ENCODE measurements around the gene TLX2. TPM values are rescaled to one million over a fixed set of nuclear protein-coding genes. Genes with fewer than 3 reads are reported as not detected.

Gene TLX2
- total and polyA plus RNA-seq, 2 of the 13 experiments (the other 11 are each of a cell fraction or from before 2014, with no cell fraction given): 0.05 to 0.20 TPM

GRCh38 chr2:74529357-74530238 lies 15.3 kb downstream of the TLX2 start, which contains the start of the genes AUP1 and HTRA2 (continued):
- no peak; the same call in 1 of the 2 replicates for TF ChIP-seq ZSCAN5A (CRISPR knock-in tag; IDR thresholded peaks at IDR 0.05; ENCODE audit: borderline replicate concordance)
- no peak for TF ChIP-seq KDM6A (CRISPR knock-in tag; IDR thresholded peaks at IDR 0.05; ENCODE audit: low read depth)
- TF ChIP-seq TBX3 (IDR thresholded peaks at IDR 0.05; ENCODE audit: borderline replicate concordance): 0 out of 2 replicates have a peak, but pooled peaks have one; percentile 48
- TF ChIP-seq CENPBD1 (CRISPR knock-in tag; IDR thresholded peaks at IDR 0.05; ENCODE audit: borderline replicate concordance, low read depth): peak; percentile 84; the same call in 1 of the 2 replicates
- peak; percentile 99 for TF ChIP-seq YY1 (IDR thresholded peaks at IDR 0.05; ENCODE audit: insufficient read depth, insufficient replicate concordance, low read depth, low read length)
- peak; percentile 49; the same call in 1 of the 2 replicates for TF ChIP-seq JUN (CRISPR knock-in tag; IDR thresholded peaks at IDR 0.05)
- peak; percentile 8; the same call in 1 of the 2 replicates for TF ChIP-seq ZNF337 (CRISPR knock-in tag; IDR thresholded peaks at IDR 0.05; ENCODE audit: borderline replicate concordance, low read depth)
- TF ChIP-seq ZNF850 (CRISPR knock-in tag; conservative IDR thresholded peaks at IDR 0.05): peak; percentile 80
- TF ChIP-seq ZNF552 (CRISPR knock-in tag; IDR thresholded peaks at IDR 0.05; ENCODE audit: borderline replicate concordance): peak; percentile 88; the same call in 1 of the 2 replicates
- TF ChIP-seq ZC3H4 (CRISPR knock-in tag; IDR thresholded peaks at IDR 0.05; ENCODE audit: borderline replicate concordance): 0 out of 2 replicates have a peak, but pooled peaks have one; percentile 3
- no peak for TF ChIP-seq ZNF530 (CRISPR knock-in tag; IDR thresholded peaks at IDR 0.05; ENCODE audit: low read depth)
- no peak for TF ChIP-seq CC2D1A (CRISPR knock-in tag; IDR thresholded peaks at IDR 0.05)
- TF ChIP-seq GZF1 (CRISPR knock-in tag; IDR thresholded peaks at IDR 0.05): 0 out of 2 replicates have a peak, but pooled peaks have one; percentile 59
- no peak for TF ChIP-seq LRRFIP1 (CRISPR knock-in tag; conservative IDR thresholded peaks at IDR 0.05)
- no peak for TF ChIP-seq NCOA1 (CRISPR knock-in tag; IDR thresholded peaks at IDR 0.05)
- TF ChIP-seq ZKSCAN8 (CRISPR knock-in tag; IDR thresholded peaks at IDR 0.05; ENCODE audit: borderline replicate concordance): no peak
- TF ChIP-seq ZNF543 (CRISPR knock-in tag; IDR thresholded peaks at IDR 0.05): peak; percentile 99
- TF ChIP-seq ZNF775 (CRISPR knock-in tag; IDR thresholded peaks at IDR 0.05; ENCODE audit: borderline replicate concordance): no peak; the same call in 1 of the 2 replicates
- peak; percentile 93 for TF ChIP-seq CREB3 (CRISPR knock-in tag; IDR thresholded peaks at IDR 0.05)
- TF ChIP-seq MYNN (CRISPR knock-in tag; IDR thresholded peaks at IDR 0.05; ENCODE audit: low read depth): 0 out of 2 replicates have a peak, but pooled peaks have one; percentile 73
- TF ChIP-seq MAFF (IDR thresholded peaks at IDR 0.05; ENCODE audit: low read depth, low read length): no peak
- TF ChIP-seq ZSCAN25 (CRISPR knock-in tag; IDR thresholded peaks at IDR 0.05): peak; percentile 70; the same call in 1 of the 2 replicates
- TF ChIP-seq GATA4 (IDR thresholded peaks at IDR 0.05; ENCODE audit: borderline replicate concordance, low read depth): peak; percentile 58; the same call in 1 of the 2 replicates

Measured in HepG2 (cell line).